Osteocyte (in vitro differentiated cells): Measurements from ENCODE around the gene HNRNPUL1. TPM values are rescaled to one million over a fixed set of nuclear protein-coding genes. Genes with fewer than 3 reads are reported as not detected.
A peak's percentile ranks its signal among the peaks of the same experiment; 100 is the strongest.

Source experiments
- DNase-seq: peaks from one replicate; pipeline ENCODE4 v3.0.0; 2021; ENCODE audit warnings: mixed read lengths; ENCODE audit not compliant: unreplicated experiment; ENCODE audit errors: extremely low spot score
- H3K27ac Mint-ChIP-seq: one replicate; pipeline ENCODE4 v1.8.0; 2021; ENCODE audit warnings: mild to moderate bottlenecking, mixed read lengths; ENCODE audit not compliant: unreplicated experiment
- H3K27me3 Mint-ChIP-seq: one replicate; pipeline ENCODE4 v1.8.0; 2021; ENCODE audit warnings: mixed read lengths; ENCODE audit not compliant: unreplicated experiment
- H3K36me3 Mint-ChIP-seq: one replicate; pipeline ENCODE4 v1.8.0; 2021; ENCODE audit warnings: mixed read lengths; ENCODE audit not compliant: unreplicated experiment
- H3K4me1 Mint-ChIP-seq: one replicate; pipeline ENCODE4 v1.8.0; 2021; ENCODE audit warnings: mixed read lengths; ENCODE audit not compliant: unreplicated experiment
- H3K4me3 Mint-ChIP-seq: one replicate; pipeline ENCODE4 v1.8.0; 2021; ENCODE audit warnings: mild to moderate bottlenecking, moderate library complexity, mixed read lengths; ENCODE audit not compliant: unreplicated experiment
- H3K9me3 Mint-ChIP-seq: one replicate; pipeline ENCODE4 v1.8.0; 2021; ENCODE audit warnings: mixed read lengths; ENCODE audit not compliant: unreplicated experiment
- total RNA-seq: library from RNA; stranded (reverse); gene quantifications from 2 replicates; pipeline ENCODE4 v1.2.1, GENCODE V29; 2021
- TF ChIP-seq, protein P1 (sequence below): fragments of 200-600 bp; sonication (generic); IDR thresholded peaks from 2 replicates; pipeline ENCODE4 v1.5.0; 2021; ENCODE audit warnings: antibody characterized with exemption, mild to moderate bottlenecking, moderate library complexity

The HNRNPUL1 gene
- total RNA-seq, 1 donor from 2014 or later: 226 TPM

DNA sequence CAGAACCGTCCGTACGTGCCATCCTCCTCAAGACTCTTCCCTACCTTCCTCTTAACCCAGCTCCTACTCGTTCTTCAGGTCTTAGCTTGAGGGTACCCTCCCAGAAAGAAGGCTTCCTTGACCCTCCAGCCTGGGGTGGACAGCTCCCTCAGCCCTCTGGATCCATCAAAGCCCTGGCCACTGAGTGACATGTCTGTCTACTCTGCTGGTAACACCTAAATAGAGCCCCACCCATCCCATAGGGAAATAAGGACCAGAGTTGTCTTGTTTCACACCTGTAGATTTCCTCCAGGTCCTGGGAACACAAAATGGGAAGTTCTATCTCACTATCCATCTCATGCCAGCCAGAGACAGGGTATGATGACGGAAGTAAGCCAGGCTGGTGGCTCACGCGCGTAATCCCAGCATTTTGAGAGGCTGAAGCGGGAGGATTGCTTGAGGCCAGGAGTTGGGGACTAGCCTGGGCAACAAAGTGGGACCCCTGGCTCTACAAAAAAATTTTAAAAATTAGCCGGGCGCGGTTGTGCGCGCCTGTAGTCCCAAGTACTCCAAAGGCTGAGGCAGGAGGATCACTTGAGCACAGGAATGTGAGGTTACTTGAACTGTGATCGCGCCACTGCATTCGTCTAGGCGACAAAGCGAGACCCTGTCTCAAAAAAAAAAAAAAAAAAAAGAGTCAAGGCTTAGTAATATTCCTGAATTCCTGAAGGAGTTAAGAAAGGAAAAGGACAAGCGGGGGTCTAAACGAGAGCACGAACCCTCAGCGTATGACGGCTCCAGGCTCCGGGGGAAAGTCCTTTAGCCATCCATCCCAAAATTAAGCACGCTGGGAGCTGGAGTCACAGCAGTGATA, 45.2 kb downstream of the HNRNPUL1 start:
- Mint-ChIP-seq H3K9me3 (no peaks in the 10 kb centered on the region), H3K27ac (peak overlapping the region; percentile 100)
- DNase-seq: no peak

DNA sequence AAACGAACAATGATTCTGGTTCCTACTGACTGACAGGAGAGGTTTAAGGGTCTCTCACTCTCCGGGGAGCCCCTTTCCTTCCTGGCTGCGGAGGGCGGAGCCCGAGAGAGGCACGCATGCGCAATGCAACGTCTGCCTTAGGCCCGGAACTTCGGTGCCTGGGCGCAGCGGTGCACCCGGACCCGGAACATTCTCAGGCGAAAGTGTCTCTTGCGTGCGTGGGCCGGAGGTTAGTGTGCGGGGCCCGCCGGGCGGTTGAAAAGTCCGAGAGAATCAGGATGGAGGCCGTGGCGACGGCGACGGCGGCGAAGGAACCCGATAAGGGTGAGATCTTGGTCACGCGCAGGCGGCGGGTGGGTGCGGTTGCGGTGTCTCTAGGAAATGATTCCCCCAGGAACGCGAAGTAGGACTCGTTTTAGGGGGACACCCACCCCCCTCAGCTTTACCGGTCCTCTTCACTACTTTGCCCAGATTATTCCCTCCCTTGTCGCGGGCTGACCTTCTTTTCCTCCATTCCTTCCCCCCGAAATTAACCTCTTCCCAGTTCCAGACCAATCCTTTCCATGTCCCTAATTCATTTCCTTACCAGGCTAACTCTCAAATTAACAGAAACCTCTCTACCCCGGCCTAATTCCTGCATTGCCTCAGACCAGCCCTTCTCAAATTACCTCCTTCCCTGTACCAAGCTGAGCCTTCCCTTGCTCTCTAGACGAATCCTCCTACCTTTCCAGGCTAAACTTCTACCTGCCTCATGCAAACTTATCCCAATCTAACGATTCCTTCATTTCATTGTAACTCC, 46.1 kb downstream of the HNRNPUL1 start, which contains the start of gene CCDC97:
Gene CCDC97, plus strand, starts transcription at position 140 of the 799 bp plus-strand sequence. Its CDS starts 139 bp downstream, at position 279.
- TF ChIP-seq, protein P1, sequence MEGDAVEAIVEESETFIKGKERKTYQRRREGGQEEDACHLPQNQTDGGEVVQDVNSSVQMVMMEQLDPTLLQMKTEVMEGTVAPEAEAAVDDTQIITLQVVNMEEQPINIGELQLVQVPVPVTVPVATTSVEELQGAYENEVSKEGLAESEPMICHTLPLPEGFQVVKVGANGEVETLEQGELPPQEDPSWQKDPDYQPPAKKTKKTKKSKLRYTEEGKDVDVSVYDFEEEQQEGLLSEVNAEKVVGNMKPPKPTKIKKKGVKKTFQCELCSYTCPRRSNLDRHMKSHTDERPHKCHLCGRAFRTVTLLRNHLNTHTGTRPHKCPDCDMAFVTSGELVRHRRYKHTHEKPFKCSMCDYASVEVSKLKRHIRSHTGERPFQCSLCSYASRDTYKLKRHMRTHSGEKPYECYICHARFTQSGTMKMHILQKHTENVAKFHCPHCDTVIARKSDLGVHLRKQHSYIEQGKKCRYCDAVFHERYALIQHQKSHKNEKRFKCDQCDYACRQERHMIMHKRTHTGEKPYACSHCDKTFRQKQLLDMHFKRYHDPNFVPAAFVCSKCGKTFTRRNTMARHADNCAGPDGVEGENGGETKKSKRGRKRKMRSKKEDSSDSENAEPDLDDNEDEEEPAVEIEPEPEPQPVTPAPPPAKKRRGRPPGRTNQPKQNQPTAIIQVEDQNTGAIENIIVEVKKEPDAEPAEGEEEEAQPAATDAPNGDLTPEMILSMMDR: no peak
- DNase-seq: peak; percentile 96
- Mint-ChIP-seq H3K4me1 (peaks cover 51% of the 10 kb centered on the region), H3K4me3 (peak within 1 kb of the TSS; percentile 96), H3K27ac (peak within 1 kb of the TSS; percentile 100), H3K36me3 (peaks cover 18% of the 10 kb centered on the region), H3K27me3 (no peaks in the 10 kb centered on the region), H3K9me3 (no peaks in the 10 kb centered on the region)

More for the DNA sequence above, 45.2 kb downstream of the HNRNPUL1 start:
- Mint-ChIP-seq H3K4me1 (peaks cover 51% of the 10 kb centered on the region), H3K36me3 (peaks cover 24% of the 10 kb centered on the region), H3K4me3 (peak overlapping the region; percentile 96), H3K27me3 (no peaks in the 10 kb centered on the region)
- TF ChIP-seq, protein P1: no peak

DNA sequence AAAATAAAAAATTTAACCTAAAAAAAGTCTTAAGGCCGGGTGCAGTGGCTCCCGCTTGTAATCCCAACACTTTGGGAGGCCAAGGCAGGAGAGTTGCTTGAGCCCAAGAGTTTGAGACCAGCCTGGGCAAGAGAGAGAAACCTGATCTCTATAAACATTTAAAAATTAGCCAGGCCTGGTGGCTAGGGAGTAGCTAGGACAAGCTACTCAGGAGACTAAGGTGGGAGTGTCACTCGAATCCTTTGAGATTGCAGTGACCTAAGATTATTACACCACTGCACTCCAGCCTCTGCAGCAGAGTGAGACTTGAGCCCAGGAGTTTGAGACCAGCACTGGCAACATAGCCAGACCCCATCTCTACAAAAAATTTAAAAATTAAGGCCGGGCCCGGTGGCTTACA, 46.9 kb downstream of the HNRNPUL1 start:
- DNase-seq: no peak

GRCh38 chr19:41311613-41312012, 47.4 kb downstream of the HNRNPUL1 start:
- no peak for DNase-seq
- Mint-ChIP-seq H3K36me3 (peaks cover 21% of the 10 kb centered on the region), H3K27me3 (no peaks in the 10 kb centered on the region), H3K27ac (peak overlapping the region; percentile 100), H3K9me3 (no peaks in the 10 kb centered on the region), H3K4me3 (peak overlapping the region; percentile 96), H3K4me1 (peaks cover 53% of the 10 kb centered on the region)
- TF ChIP-seq, protein P1: no peak

More for the DNA sequence above, 46.9 kb downstream of the HNRNPUL1 start:
- Mint-ChIP-seq H3K36me3 (peaks cover 16% of the 10 kb centered on the region), H3K27ac (peak overlapping the region; percentile 100), H3K27me3 (no peaks in the 10 kb centered on the region), H3K4me1 (peaks cover 53% of the 10 kb centered on the region), H3K9me3 (no peaks in the 10 kb centered on the region), H3K4me3 (peak overlapping the region; percentile 96)
- TF ChIP-seq, protein P1: no peak
